Esophagus (tissue), 2 donors: ENCODE data around the gene SYNPR. TPM values are rescaled to one million over a fixed set of nuclear protein-coding genes. Genes with fewer than 3 reads are reported as not detected.

Source experiments
- H3K27ac ChIP-seq, 2 donors: one replicate each; pipeline ENCODE4 v1.5.1; 2013; ENCODE audit warnings: low read depth in 2 of 2, mild to moderate bottlenecking in 2 of 2, inconsistent platforms in 1 of 2, low read length in 1 of 2, moderate library complexity in 1 of 2
- H3K27me3 ChIP-seq, 2 donors: one replicate each; pipeline ENCODE4 v1.6.1; 2013; ENCODE audit warnings: low read length in 2 of 2, control low read depth in 1 of 2, mild to moderate bottlenecking in 1 of 2; ENCODE audit not compliant: insufficient read depth in 2 of 2, control insufficient read depth in 1 of 2
- H3K36me3 ChIP-seq, 2 donors: one replicate each; pipeline ENCODE4 v1.6.1; 2013; ENCODE audit warnings: low read length in 1 of 2; ENCODE audit not compliant: control insufficient read depth in 2 of 2, insufficient read depth in 2 of 2
- H3K4me1 ChIP-seq, 2 donors: one replicate each; pipeline ENCODE4 v1.6.1; 2013; ENCODE audit warnings: low read length in 1 of 2; ENCODE audit not compliant: control insufficient read depth in 2 of 2, insufficient read depth in 2 of 2
- H3K4me3 ChIP-seq, 2 donors: one replicate each; pipeline ENCODE4 v1.5.1; 2013; ENCODE audit warnings: low read length in 2 of 2, mild to moderate bottlenecking in 2 of 2, low read depth in 1 of 2, moderate library complexity in 1 of 2
- H3K9me3 ChIP-seq, 2 donors: one replicate each; pipeline ENCODE4 v1.6.1; 2013; ENCODE audit warnings: mild to moderate bottlenecking in 2 of 2, low read depth in 1 of 2, low read length in 1 of 2, moderate library complexity in 1 of 2; ENCODE audit not compliant: control insufficient read depth in 2 of 2, insufficient read depth in 1 of 2
- WGBS, 2 donors: extraction: QIAGEN DNeasy Blood & Tissue Kit; methylation state at CpG; one replicate each; pipeline ENCODE4 v1.1.7; 2013; 5-methylcytosine and 5-hydroxymethylcytosine counted together
- polyA plus RNA-seq, 2 donors: library from polyadenylated mRNA; stranded (reverse); fragments of 200-250 nt; gene quantifications; one replicate each; pipeline ENCODE4 v1.2.3, GENCODE V29; 2013
- donor health status: healthy with polysubstance abuse.
- donor health status: Bipolar disorder and iron deficiency.

Gene SYNPR
- polyA plus RNA-seq, 2 donors = not detected

DNA sequence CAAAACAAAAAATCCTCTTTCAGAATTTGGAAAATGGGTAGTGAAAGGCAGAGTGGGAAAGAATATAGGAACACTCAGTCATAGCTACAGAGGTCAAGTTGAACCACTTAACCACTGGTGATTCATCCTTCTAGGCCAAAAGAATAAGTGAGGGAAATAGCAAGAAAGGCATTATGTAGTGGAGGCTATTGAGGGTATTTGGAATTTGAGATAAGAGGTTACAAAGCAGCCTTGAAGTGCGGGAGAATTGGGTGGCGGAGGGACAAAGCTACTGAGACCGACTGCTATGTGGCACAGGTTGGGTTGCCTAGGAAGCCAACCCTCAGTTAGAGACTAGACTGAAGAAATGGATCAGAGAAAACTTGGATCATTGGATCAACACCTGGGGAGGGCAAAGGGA lies 109.5 kb downstream of the SYNPR start:
- Histone ChIP-seq H3K27ac (no peak overlapping the region), H3K36me3 (no peaks in the 10 kb centered on the region), H3K27me3 (no peaks in the 10 kb centered on the region), H3K4me1 (no peaks in the 10 kb centered on the region), H3K9me3 (no peaks in the 10 kb centered on the region), H3K4me3 (no peak overlapping the region)
- WGBS, 2 donors = 73 to 79% methylated on average over 3 of the region's 3 CpGs

DNA sequence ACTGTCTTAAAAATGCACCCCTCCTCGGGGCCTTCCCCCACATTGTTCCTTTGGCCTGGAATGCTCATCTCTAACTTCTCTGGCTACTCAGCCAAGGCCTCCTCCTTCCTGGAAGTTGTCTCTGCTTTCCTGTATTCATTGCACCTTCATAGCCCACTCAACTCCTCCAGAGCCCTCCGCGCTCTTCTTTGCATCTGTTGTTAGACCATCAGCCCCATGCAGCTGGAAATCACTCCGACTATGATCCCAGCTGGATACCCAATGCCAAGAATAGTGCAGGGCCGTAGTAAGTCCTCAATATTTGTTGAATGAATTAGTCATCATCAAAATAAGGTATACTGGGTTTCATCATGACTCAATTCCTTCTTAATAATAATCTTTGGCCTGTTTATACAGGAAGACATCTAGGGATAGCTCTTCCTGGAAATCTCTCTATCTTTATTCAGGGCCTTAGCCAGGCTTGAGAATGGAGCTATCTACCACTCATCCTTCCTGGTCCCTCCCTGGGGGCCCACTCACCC lies 112.7 kb downstream of the SYNPR start:
- Histone ChIP-seq H3K4me3 (no peak overlapping the region), H3K27ac (no peak overlapping the region), H3K27me3 (no peaks in the 10 kb centered on the region), H3K9me3 (no peaks in the 10 kb centered on the region), H3K36me3 (no peaks in the 10 kb centered on the region), H3K4me1 (no peaks in the 10 kb centered on the region)
- 63 to 68% methylated on average over 5 of the region's 5 CpGs for WGBS, 2 donors

DNA sequence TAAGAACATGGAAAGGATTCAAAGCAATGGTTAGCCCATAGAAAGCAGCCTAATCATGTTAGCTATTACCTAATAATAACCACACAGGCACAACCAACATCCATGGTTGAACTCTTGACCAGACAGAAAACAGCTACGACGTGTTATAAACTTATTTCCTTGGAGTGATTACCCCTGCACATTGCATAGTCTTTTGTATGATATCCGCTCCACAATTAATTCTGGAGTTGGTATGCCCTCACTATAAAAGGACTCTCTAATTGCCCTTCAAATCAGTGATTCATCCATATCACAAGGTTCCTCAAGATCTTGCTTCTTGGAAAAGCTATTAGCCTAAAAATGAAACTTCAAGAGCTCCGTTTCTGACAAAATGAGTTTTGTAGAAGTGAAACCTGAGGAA lies 117.9 kb downstream of the SYNPR start:
- Histone ChIP-seq H3K4me3 (no peak overlapping the region), H3K27me3 (no peaks in the 10 kb centered on the region), H3K9me3 (no peaks in the 10 kb centered on the region), H3K4me1 (no peaks in the 10 kb centered on the region), H3K27ac (no peak overlapping the region), H3K36me3 (no peaks in the 10 kb centered on the region)
- 74 to 86% methylated on average over 4 of the region's 4 CpGs for WGBS, 2 donors

- H3K9me3 ChIP-seq = peaks cover 0 to 3% of the 10 kb centered on the region in 2 donors
- H3K27ac ChIP-seq = no peak overlapping the region
- no peak overlapping the region for H3K4me3 ChIP-seq
- H3K36me3 ChIP-seq = no peaks in the 10 kb centered on the region
- H3K4me1 ChIP-seq = no peaks in the 10 kb centered on the region
- no peaks in the 10 kb centered on the region for H3K27me3 ChIP-seq
- 54 to 58% methylated on average over 6 of the region's 6 CpGs for WGBS, 2 donors
Measured at GRCh38 chr3:63400246-63400860, 122.2 kb downstream of the SYNPR start.

GRCh38 chr3:63405882-63406281 lies 127.8 kb downstream of the SYNPR start:
- no peaks in the 10 kb centered on the region for H3K4me1 ChIP-seq
- no peaks in the 10 kb centered on the region for H3K27me3 ChIP-seq
- H3K4me3 ChIP-seq = no peak overlapping the region
- peaks cover 0 to 3% of the 10 kb centered on the region in 2 donors for H3K9me3 ChIP-seq
- H3K27ac ChIP-seq = no peak overlapping the region
- 76 to 80% methylated on average over 3 of the region's 3 CpGs for WGBS, 2 donors
- H3K36me3 ChIP-seq = no peaks in the 10 kb centered on the region

DNA sequence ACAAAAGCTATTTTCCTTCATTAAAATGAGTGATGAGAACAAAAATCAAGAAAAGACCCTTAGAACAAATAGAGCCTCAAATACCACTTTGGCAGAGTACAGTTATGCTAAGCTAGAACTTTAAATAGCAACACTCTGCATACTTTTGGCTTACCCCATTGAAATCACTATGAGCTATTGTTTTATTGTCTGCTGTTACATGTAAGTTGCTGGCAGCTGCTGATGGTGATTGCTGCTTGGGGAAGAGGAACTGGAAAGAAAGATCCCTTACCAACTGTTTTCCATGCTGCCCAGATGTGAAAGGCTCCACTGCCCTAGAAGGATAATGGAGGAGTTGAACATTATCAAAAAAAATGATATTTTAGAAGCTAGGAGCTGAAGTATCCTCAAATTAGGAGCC lies 135.4 kb downstream of the SYNPR start:
- Histone ChIP-seq H3K4me3 (no peak overlapping the region), H3K27me3 (no peaks in the 10 kb centered on the region), H3K9me3 (no peaks in the 10 kb centered on the region), H3K36me3 (no peaks in the 10 kb centered on the region), H3K4me1 (no peaks in the 10 kb centered on the region), H3K27ac (no peak overlapping the region)

DNA sequence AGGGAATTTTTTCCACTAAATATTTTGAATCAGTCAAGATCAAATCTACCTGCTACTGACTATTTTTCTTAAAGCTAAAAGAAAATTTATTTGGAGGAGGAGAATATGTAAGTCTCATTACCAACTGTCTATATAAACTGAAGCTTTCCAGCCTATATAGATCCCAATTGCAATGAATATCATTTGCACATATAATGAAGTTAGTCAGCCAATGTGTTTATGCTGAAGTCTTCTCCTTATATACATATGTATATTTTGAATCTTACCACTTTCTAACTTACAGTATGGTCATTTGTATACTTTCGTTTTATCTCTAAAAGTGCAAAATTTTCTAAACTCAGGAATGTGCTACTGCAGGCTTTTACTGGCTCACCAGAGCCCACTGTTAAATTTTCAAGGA lies 136.5 kb downstream of the SYNPR start:
- 58 to 59% methylated on average over 1 of the region's 1 CpG for WGBS, 2 donors
- Histone ChIP-seq H3K36me3 (no peaks in the 10 kb centered on the region), H3K27ac (no peak overlapping the region), H3K4me1 (no peaks in the 10 kb centered on the region), H3K27me3 (no peaks in the 10 kb centered on the region), H3K9me3 (no peaks in the 10 kb centered on the region), H3K4me3 (no peak overlapping the region)

GRCh38 chr3:63429905-63430304 lies 151.8 kb downstream of the SYNPR start:
- no peaks in the 10 kb centered on the region for H3K27me3 ChIP-seq
- WGBS, 2 donors = 43 to 50% methylated on average over 2 of the region's 2 CpGs

GRCh38 chr3:63430875-63431274 lies 152.8 kb downstream of the SYNPR start:
- no peak overlapping the region for H3K27ac ChIP-seq
- H3K4me1 ChIP-seq = no peaks in the 10 kb centered on the region
- no peak overlapping the region for H3K4me3 ChIP-seq
- H3K27me3 ChIP-seq = no peaks in the 10 kb centered on the region
- H3K9me3 ChIP-seq = no peaks in the 10 kb centered on the region
- H3K36me3 ChIP-seq = no peaks in the 10 kb centered on the region

More at GRCh38 chr3:63429905-63430304, 151.8 kb downstream of the SYNPR start:
- Histone ChIP-seq H3K4me1 (no peaks in the 10 kb centered on the region), H3K4me3 (no peak overlapping the region), H3K9me3 (no peaks in the 10 kb centered on the region), H3K36me3 (no peaks in the 10 kb centered on the region), H3K27ac (no peak overlapping the region)

DNA sequence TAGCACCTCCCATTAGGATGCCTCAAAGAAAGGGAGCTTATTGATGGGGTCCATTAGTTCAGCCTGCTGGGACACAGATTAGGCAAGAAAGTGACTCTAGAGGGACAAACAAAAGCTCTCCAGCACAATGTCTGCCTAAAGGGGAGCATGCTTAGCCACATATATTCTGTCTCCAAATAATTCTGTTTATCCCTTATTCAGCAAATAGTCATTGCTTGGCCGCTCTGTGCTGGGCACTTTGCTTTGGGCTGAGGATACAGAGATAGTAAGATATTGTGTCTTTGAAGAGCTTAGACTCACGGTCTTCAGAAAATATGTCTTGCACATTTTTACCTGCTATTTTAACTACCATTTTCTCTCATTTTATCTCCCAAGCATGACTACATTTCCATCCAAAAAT lies 159.8 kb downstream of the SYNPR start:
- Histone ChIP-seq H3K27me3 (no peaks in the 10 kb centered on the region), H3K36me3 (no peaks in the 10 kb centered on the region), H3K4me3 (no peak overlapping the region), H3K9me3 (peaks cover 2% of the 10 kb centered on the region in 2 donors), H3K4me1 (no peaks in the 10 kb centered on the region), H3K27ac (no peak overlapping the region)
- WGBS, 2 donors = 90 to 92% methylated on average over 2 of the region's 2 CpGs
